NT2/D1 (cell line): Measurements from ENCODE around the gene FAM171A1.

ENCODE experiments used
- SUZ12 ChIP-seq: IDR thresholded peaks from 2 replicates; pipeline ENCODE4 v1.6.1; 2011; ENCODE audit not compliant: insufficient read length, insufficient read depth; ENCODE audit errors: extremely low read depth
- YY1 ChIP-seq: IDR thresholded peaks from 2 replicates; pipeline ENCODE4 v1.6.1; 2011; ENCODE audit not compliant: insufficient read length, insufficient read depth
- ZNF274 ChIP-seq: IDR thresholded peaks from 2 replicates; pipeline ENCODE4 v1.6.1; 2011; ENCODE audit warnings: mild to moderate bottlenecking, low read depth, low read length

DNA sequence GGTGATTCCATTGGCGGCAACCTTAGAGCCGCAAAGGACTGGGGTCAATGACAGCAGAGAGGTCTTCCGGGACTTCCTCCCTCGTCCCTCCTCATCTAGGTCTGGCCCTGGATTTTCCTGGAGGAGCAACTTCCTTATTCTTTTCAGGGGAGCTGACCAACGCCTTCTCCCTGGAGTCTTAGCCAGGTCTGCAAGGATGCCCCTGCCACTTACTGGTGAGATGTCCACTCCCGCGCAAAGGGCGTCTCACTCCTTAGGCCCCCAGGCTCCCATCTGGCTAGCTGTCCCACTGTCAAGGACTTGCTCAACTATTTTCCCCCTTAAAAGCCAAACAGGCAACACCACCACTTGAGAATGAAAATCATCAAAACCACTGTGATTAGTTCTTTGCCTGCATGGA lies 160.6 kb downstream of the FAM171A1 start:
- TF ChIP-seq SUZ12 (no peak), YY1 (no peak), ZNF274 (no peak)
